Common myeloid progenitor, CD34-positive (primary cell): ENCODE measurements around the gene RBM18.
A peak's percentile ranks its signal among the peaks of the same experiment; 100 is the strongest.

Experiments used
- CTCF ChIA-PET: fragments of 350-600 bp; sonication (Branson Sonifier 250); formaldehyde crosslinking; loops from one replicate; lab custom pipeline; 2021; ENCODE audit warnings: antibody characterized with exemption; lab: Charles Lee
- POLR2A ChIA-PET: fragments of 350-600 bp; sonication (Branson Sonifier 250); formaldehyde crosslinking; loops from one replicate; lab custom pipeline; 2021; ENCODE audit warnings: antibody characterized with exemption; lab: Charles Lee
- DNase-seq, 3 donors: peaks; one replicate each; pipeline versions ENCODE4 v3.0.0 to v3.0.0-alpha.2; 2013
- H3K27ac ChIP-seq, 2 experiments: 1 replicate in 1 of 2; 2 replicates in 1 of 2; pipeline ENCODE4 v1.7.0; 2013; ENCODE audit warnings: inconsistent platforms in 2 of 2, low read length in 2 of 2, mild to moderate bottlenecking in 2 of 2, low read depth in 1 of 2, moderate library complexity in 1 of 2; ENCODE audit not compliant: severe bottlenecking in 2 of 2, insufficient read depth in 1 of 2, poor library complexity in 1 of 2
- H3K27me3 ChIP-seq, 5 experiments: replicated peaks in 2 of 5; 1 replicate in 3 of 5; 2 replicates in 2 of 5; pipeline versions ENCODE4 v1.6.1 to v1.7.0; 2013; ENCODE audit warnings: low read length in 4 of 5, mild to moderate bottlenecking in 2 of 5, moderate library complexity in 2 of 5, inconsistent platforms in 1 of 5; ENCODE audit not compliant: insufficient read depth in 5 of 5, control insufficient read depth in 4 of 5
- H3K36me3 ChIP-seq, 4 experiments: 1 replicate in 2 of 4; 2 replicates in 2 of 4; pipeline versions ENCODE4 v1.6.1 to v1.7.0; 2013; ENCODE audit warnings: low read length in 3 of 4, control low read depth in 1 of 4, mild to moderate bottlenecking in 1 of 4; ENCODE audit not compliant: control insufficient read depth in 4 of 4, insufficient read depth in 4 of 4
- H3K4me1 ChIP-seq, 4 experiments: 1 replicate in 3 of 4; 2 replicates in 1 of 4; pipeline versions ENCODE4 v1.6.1 to v1.7.1; 2013; ENCODE audit warnings: low read length in 3 of 4, mild to moderate bottlenecking in 3 of 4, control low read depth in 1 of 4, inconsistent platforms in 1 of 4, moderate library complexity in 1 of 4; ENCODE audit not compliant: control insufficient read depth in 4 of 4, insufficient read depth in 4 of 4; ENCODE audit errors: control extremely low read depth in 1 of 4
- H3K4me3 ChIP-seq, 7 experiments: 1 replicate in 4 of 7; 2 replicates in 3 of 7; pipeline versions ENCODE4 v1.5.1 to v1.7.0; 2013; ENCODE audit warnings: mild to moderate bottlenecking in 7 of 7, low read length in 6 of 7, moderate library complexity in 6 of 7, inconsistent platforms in 2 of 7, low read depth in 2 of 7, control low read depth in 1 of 7; ENCODE audit not compliant: insufficient read depth in 4 of 7, control insufficient read depth in 1 of 7; ENCODE audit errors: extremely low read depth in 1 of 7
- H3K9me3 ChIP-seq, 5 experiments: 1 replicate in 4 of 5; 2 replicates in 1 of 5; pipeline versions ENCODE4 v1.6.1 to v1.7.1; 2013; ENCODE audit warnings: low read length in 4 of 5, mild to moderate bottlenecking in 2 of 5, inconsistent platforms in 1 of 5, low read depth in 1 of 5, moderate library complexity in 1 of 5; ENCODE audit not compliant: control insufficient read depth in 4 of 5, insufficient read depth in 2 of 5; ENCODE audit errors: control extremely low read depth in 1 of 5
- WGBS: methylation state at CpG from one replicate; pipeline ENCODE4 v1.1.5; 2013; ENCODE audit not compliant: insufficient coverage; 5-methylcytosine and 5-hydroxymethylcytosine counted together

RBM18 gene

GRCh38 chr9:122276096-122276495, 11.5 kb upstream of the RBM18 start:
- peaks cover 4 to 48% (median 26%) of the 10 kb centered on the region in 4 experiments for H3K36me3 ChIP-seq
- 93% methylated on average over 3 of the region's 7 CpGs for WGBS
- no peak overlapping the region for H3K4me3 ChIP-seq
- peaks cover 0 to 9% (median 5%) of the 10 kb centered on the region in 5 experiments for H3K9me3 ChIP-seq
- H3K27me3 ChIP-seq = no peaks in the 10 kb centered on the region
- CTCF ChIA-PET = interaction anchor here (1.9 kb wide), 1 partner anchor 11 kb away, joined by 9 read pairs; no protein-coding TSS in a partner anchor
- H3K27ac ChIP-seq = no peak overlapping the region
- DNase-seq = no peak
- H3K4me1 ChIP-seq = no peaks in the 10 kb centered on the region
- POLR2A ChIA-PET = interaction anchor here (0.7 kb wide), 1 partner anchor 9 kb away, joined by 3 read pairs; no protein-coding TSS in a partner anchor

GRCh38 chr9:122274055-122274454, 9.4 kb upstream of the RBM18 start:
- Histone ChIP-seq H3K4me1 (no peaks in the 10 kb centered on the region), H3K9me3 (peaks cover 0 to 9% (median 5%) of the 10 kb centered on the region in 5 experiments), H3K27me3 (no peaks in the 10 kb centered on the region), H3K4me3 (no peak overlapping the region), H3K36me3 (peaks cover 6 to 43% (median 22%) of the 10 kb centered on the region in 4 experiments), H3K27ac (no peak overlapping the region)
- no peak for DNase-seq
- CTCF ChIA-PET = no interaction called here
- POLR2A ChIA-PET = no interaction called here
- 100% methylated on average over 2 of the region's 2 CpGs for WGBS

DNA sequence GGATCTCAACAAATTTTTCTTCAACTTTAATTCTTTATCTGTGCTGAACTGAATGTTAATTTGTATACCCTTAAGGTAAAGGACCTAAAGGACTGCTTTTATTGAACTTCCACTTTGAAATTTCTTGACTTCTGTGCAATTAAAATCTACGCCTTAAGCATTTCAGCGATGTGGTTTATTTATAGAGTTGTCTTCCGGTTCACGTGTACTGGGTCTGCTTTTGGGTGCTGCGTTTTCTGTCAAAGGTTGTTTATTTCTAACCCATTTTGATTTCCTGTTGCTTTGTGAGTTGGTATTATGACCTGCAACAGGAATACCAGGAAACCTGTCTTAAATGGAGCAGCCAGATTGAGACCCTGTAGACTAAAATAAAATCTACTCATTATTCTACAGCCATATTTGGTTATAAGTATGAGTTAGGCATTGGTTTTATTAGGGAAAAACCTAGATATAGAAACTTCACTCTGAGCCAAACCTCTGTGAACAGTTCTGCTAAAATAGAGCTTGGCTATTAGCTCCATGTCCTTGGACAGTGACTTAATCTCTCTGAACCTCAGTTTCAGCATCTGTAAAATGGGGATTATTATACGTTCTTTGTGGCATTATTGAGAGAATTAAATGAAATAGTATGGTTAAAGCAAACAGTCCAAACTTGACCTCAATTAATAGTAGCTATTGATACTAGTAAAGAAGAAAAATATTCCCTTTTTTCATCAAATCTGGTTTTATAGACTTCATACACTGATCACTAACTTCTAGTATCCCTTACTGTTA, 3.6 kb upstream of the RBM18 start:
- ChIA-PET CTCF (interaction anchor here (1.4 to 1.8 kb wide), 2 partner anchors 10 to 17 kb away, joined by 3 read pairs; no protein-coding TSS in a partner anchor), POLR2A (no interaction called here)
- no peak overlapping the region for H3K27ac ChIP-seq
- peak in 1 of 3 donors; percentile 24 for DNase-seq
- 96% methylated on average over 5 of the region's 6 CpGs for WGBS
- peaks cover 2 to 17% (median 13%) of the 10 kb centered on the region in 4 experiments for H3K36me3 ChIP-seq
- H3K4me3 ChIP-seq = no peak overlapping the region
- H3K4me1 ChIP-seq = peaks cover 19 to 25% (median 21%) of the 10 kb centered on the region in 4 experiments
- no peaks in the 10 kb centered on the region for H3K9me3 ChIP-seq
- H3K27me3 ChIP-seq = no peaks in the 10 kb centered on the region

- H3K27me3 ChIP-seq = no peaks in the 10 kb centered on the region
- POLR2A ChIA-PET = interaction anchor here (0.6 to 1.2 kb wide), 6 partner anchors 12 to 647 kb away, joined by 3 to 4 read pairs (median 3); partner anchors contain the start of gene LHX6
- DNase-seq = peak; percentile 62 to 83 (median 75)
These were observed 692 bp upstream of the RBM18 start for GRCh38 chr9:122265149-122265915.

DNA sequence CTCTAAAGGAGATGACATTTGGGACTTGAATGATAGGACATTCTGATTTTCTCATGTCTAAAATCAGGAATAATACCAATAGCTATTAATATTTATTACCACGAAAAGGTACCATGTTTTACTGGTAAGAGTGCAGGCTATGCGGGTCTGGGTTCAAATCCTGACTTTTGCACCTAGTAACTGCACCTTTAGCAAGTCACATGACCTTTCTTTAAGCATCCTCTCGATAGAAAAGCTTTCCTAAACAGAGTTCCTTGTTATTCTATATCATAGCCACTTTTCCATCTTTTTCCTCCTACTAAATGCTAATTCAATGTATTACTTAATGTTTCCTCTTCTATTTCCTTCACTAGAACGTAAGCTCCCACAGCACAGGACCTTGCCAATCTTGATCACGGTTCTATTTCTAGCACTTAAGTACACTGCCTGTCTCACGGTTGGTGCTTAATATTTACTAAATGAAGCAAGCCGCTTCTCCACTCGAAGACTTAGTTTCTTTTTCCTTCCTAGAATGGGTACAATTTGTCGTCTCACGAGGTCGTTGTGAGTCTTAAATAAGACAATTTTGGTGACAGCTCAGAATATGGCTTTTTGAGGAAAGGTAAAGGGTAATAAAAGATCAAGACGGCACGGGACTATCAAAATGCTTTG, 816 bp downstream of the RBM18 start:
- peak overlapping the region in 6 of 7 experiments; percentile 73 to 99 (median 94) for H3K4me3 ChIP-seq
- POLR2A ChIA-PET = interaction anchor here (1.2 kb wide), 2 partner anchors 38 to 572 kb away, joined by 3 to 4 read pairs; no protein-coding TSS in a partner anchor
- CTCF ChIA-PET = interaction anchor here (1.3 to 3.2 kb wide), 5 partner anchors 65 to 168 kb away, joined by 3 to 20 read pairs (median 5); partner anchors contain the start of genes MORN5 and NDUFA8
- WGBS = 29% methylated on average over 7 of the region's 13 CpGs
- peaks cover 15 to 30% (median 25%) of the 10 kb centered on the region in 4 experiments for H3K36me3 ChIP-seq
- H3K27ac ChIP-seq = peak overlapping the region; percentile 97 to 99
- H3K27me3 ChIP-seq = no peaks in the 10 kb centered on the region
- no peaks in the 10 kb centered on the region for H3K9me3 ChIP-seq
- peaks cover 19 to 29% (median 25%) of the 10 kb centered on the region in 4 experiments for H3K4me1 ChIP-seq
- peak in 2 of 3 donors; percentile 10 to 50 for DNase-seq

More at GRCh38 chr9:122265149-122265915, 692 bp upstream of the RBM18 start:
- 0% methylated on average over 12 of the region's 17 CpGs for WGBS
- no peaks in the 10 kb centered on the region for H3K9me3 ChIP-seq
- H3K36me3 ChIP-seq = peaks cover 10 to 17% (median 13%) of the 10 kb centered on the region in 4 experiments
- H3K27ac ChIP-seq = peak overlapping the region; percentile 97 to 99
- peaks cover 19 to 29% (median 25%) of the 10 kb centered on the region in 4 experiments for H3K4me1 ChIP-seq
- CTCF ChIA-PET = interaction anchor here (0.7 to 3.2 kb wide), 16 partner anchors 11 to 190 kb away, joined by 3 to 20 read pairs (median 4); partner anchors contain the start of genes MORN5 and NDUFA8
- H3K4me3 ChIP-seq = peak overlapping the region; percentile 61 to 99 (median 92)

DNA sequence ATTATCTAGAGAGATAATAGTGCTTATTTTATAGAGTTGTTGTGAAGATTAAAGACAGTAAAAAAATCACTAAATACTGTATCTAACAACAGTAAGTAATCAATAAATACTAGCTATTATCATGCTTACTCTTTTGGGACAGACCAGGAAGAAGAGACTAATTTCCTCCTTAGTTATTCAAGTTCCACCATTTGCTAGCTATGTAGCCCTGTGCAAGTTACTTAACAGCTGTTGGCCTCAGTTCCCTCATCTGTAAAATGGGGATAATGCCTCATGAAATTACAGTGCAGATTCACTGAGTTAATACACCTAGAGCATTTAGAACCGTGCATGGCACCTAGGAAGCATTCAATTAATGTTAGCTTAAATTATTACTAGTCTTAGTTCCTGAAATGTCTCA, 2.6 kb downstream of the RBM18 start:
- Histone ChIP-seq H3K9me3 (no peaks in the 10 kb centered on the region), H3K4me3 (no peak overlapping the region), H3K27ac (no peak overlapping the region), H3K36me3 (peaks cover 15 to 36% (median 28%) of the 10 kb centered on the region in 4 experiments), H3K4me1 (peaks cover 19 to 29% (median 25%) of the 10 kb centered on the region in 4 experiments), H3K27me3 (no peaks in the 10 kb centered on the region)
- DNase-seq = no peak
- ChIA-PET CTCF (interaction anchor here (0.6 to 1.1 kb wide), 2 partner anchors 23 to 162 kb away, joined by 3 to 5 read pairs; no protein-coding TSS in a partner anchor), POLR2A (no interaction called here)
- no CpG with 5 or more reads among the region's 1 CpG for WGBS
